ENCODE measurements around the gene ATP8B3. TPM values are rescaled to one million over a fixed set of nuclear protein-coding genes. Genes with fewer than 3 reads are reported as not detected.
A peak's percentile ranks its signal among the peaks of the same experiment; 100 is the strongest.

The ATP8B3 gene
- total and polyA plus RNA-seq, 7 donors = 0.06 to 0.30 (median 0.17) TPM; not detected in 1

GRCh38 chr19:1837625-1838105 is 25.6 kb upstream of the ATP8B3 start:
- Histone ChIP-seq H3K27ac (no peak overlapping the region), H3K27me3 (ENCODE audit: insufficient read depth in 3 of 3, low read length in 2 of 3) (no peaks in the 10 kb centered on the region), H3K4me1 (peaks cover 16% of the 10 kb centered on the region), H3K4me3 (no peak overlapping the region), H3K36me3 (ENCODE audit: insufficient read depth in 1 of 2, low read depth in 1 of 2) (no peaks in the 10 kb centered on the region), H3K9me3 (no peaks in the 10 kb centered on the region)
- TF ChIP-seq CTCF (IDR thresholded peaks at IDR 0.05) = peak; percentile 72
- ATAC-seq = peak; percentile 45 to 68 (median 58)
- no peak for DNase-seq
- intact Hi-C loops (cut with DNase I) = no loop called here
- WGBS, 3 donors = 37 to 43% (median 40%) methylated on average over 21 to 23 of the region's 23 CpGs

- intact Hi-C loops (cut with DNase I) = no loop called here
- ATAC-seq = no peak
- H3K4me3 ChIP-seq = no peak overlapping the region
- no peak for DNase-seq
- H3K27ac ChIP-seq = no peak overlapping the region
- H3K27me3 ChIP-seq (ENCODE audit: insufficient read depth in 3 of 3, low read length in 2 of 3) = no peaks in the 10 kb centered on the region
- WGBS, 3 donors = 77 to 88% (median 78%) methylated on average over 6 to 11 of the region's 11 CpGs
- no peaks in the 10 kb centered on the region for H3K9me3 ChIP-seq
- no peaks in the 10 kb centered on the region for H3K36me3 ChIP-seq (ENCODE audit: insufficient read depth in 1 of 2, low read depth in 1 of 2)
- no peak for TF ChIP-seq CTCF (IDR thresholded peaks at IDR 0.05)
- peaks cover 11% of the 10 kb centered on the region for H3K4me1 ChIP-seq
Measured at GRCh38 chr19:1837222-1837565, 25.1 kb upstream of the ATP8B3 start.

- no peak for DNase-seq
- WGBS, 3 donors = 91 to 92% (median 92%) methylated on average over 26 to 31 of the region's 31 CpGs
- Histone ChIP-seq H3K4me3 (no peak overlapping the region), H3K36me3 (ENCODE audit: insufficient read depth in 1 of 2, low read depth in 1 of 2) (no peaks in the 10 kb centered on the region), H3K4me1 (peaks cover 7% of the 10 kb centered on the region), H3K9me3 (no peaks in the 10 kb centered on the region), H3K27me3 (ENCODE audit: insufficient read depth in 3 of 3, low read length in 2 of 3) (no peaks in the 10 kb centered on the region), H3K27ac (no peak overlapping the region)
- intact Hi-C loops (cut with DNase I) = no loop called here
- ATAC-seq = no peak
- no peak for TF ChIP-seq CTCF (IDR thresholded peaks at IDR 0.05)
Measured at GRCh38 chr19:1836458-1837221, 24.6 kb upstream of the ATP8B3 start.

- DNase-seq = no peak
- H3K9me3 ChIP-seq = no peaks in the 10 kb centered on the region
- no peak overlapping the region for H3K27ac ChIP-seq
- peaks cover 0 to 8% of the 10 kb centered on the region in 2 donors for H3K36me3 ChIP-seq (ENCODE audit: insufficient read depth in 1 of 2, low read depth in 1 of 2)
- H3K4me1 ChIP-seq = no peaks in the 10 kb centered on the region
- TF ChIP-seq CTCF (IDR thresholded peaks at IDR 0.05) = no peak
- ATAC-seq = peak in 3 of 4 donors; percentile 11 to 16 (median 11)
- 44 to 58% (median 52%) methylated on average over 14 to 15 of the region's 15 CpGs for WGBS, 3 donors
- intact Hi-C loops (cut with DNase I) = no loop called here
- no peaks in the 10 kb centered on the region for H3K27me3 ChIP-seq (ENCODE audit: insufficient read depth in 3 of 3, low read length in 2 of 3)
- no peak overlapping the region for H3K4me3 ChIP-seq
Measured at GRCh38 chr19:1833540-1833939, 21.5 kb upstream of the ATP8B3 start.
